B cell (primary cell): ENCODE measurements around the gene SLC1A5. TPM values are rescaled to one million over a fixed set of nuclear protein-coding genes. Genes with fewer than 3 reads are reported as not detected.

Experiments
- ATAC-seq: fragments of 200-7000 bp; cut with Tn5 transposase; one replicate; pipeline ENCODE4 v1.10.0; 2021; ENCODE audit warnings: low read depth, mild to moderate bottlenecking, moderate number of reproducible peaks, moderate library complexity
- CTCF ChIA-PET: fragments of 350-600 bp; sonication (Branson Sonifier 250); formaldehyde crosslinking; loops from one replicate; lab custom pipeline; 2021; ENCODE audit warnings: antibody characterized with exemption, inconsistent platforms; lab: Charles Lee
- POLR2A ChIA-PET: fragments of 350-600 bp; sonication (Branson Sonifier 250); formaldehyde crosslinking; loops from one replicate; lab custom pipeline; 2021; ENCODE audit warnings: antibody characterized with exemption; lab: Charles Lee
- DNase-seq: peaks from one replicate; pipeline ENCODE4 v3.0.0; 2013
- H2AFZ ChIP-seq: 2 replicates; pipeline ENCODE4 v1.6.1; 2012; ENCODE audit warnings: mild to moderate bottlenecking, low read depth, low read length; ENCODE audit not compliant: insufficient read depth, poor library complexity, severe bottlenecking
- H3K27ac ChIP-seq, 2 donors: 1 replicate in 1 of 2; 2 replicates in 1 of 2; pipeline ENCODE4 v1.5.1; 2012 to 2013; ENCODE audit warnings: low read length in 2 of 2, mild to moderate bottlenecking in 2 of 2, moderate library complexity in 1 of 2
- H3K27me3 ChIP-seq, 4 experiments: fragments of 200-600 bp in 1 of 4; sonication (generic) in 1 of 4; replicated peaks in 1 of 4; 1 replicate in 2 of 4; 2 replicates in 2 of 4; pipeline versions ENCODE4 v1.6.1 to v1.7.0; 2013 to 2016; ENCODE audit warnings: low read length in 3 of 4, mild to moderate bottlenecking in 2 of 4, mixed read lengths in 1 of 4, moderate library complexity in 1 of 4; ENCODE audit not compliant: insufficient read depth in 4 of 4, control insufficient read depth in 3 of 4; ENCODE audit errors: control extremely low read depth in 1 of 4
- H3K36me3 ChIP-seq, 2 experiments: replicated peaks in 1 of 2; 1 replicate in 1 of 2; 2 replicates in 1 of 2; pipeline versions ENCODE4 v1.6.1 to v1.7.1; 2013; ENCODE audit warnings: low read length in 1 of 2; ENCODE audit not compliant: insufficient read depth in 2 of 2, control insufficient read depth in 1 of 2; ENCODE audit errors: control extremely low read depth in 1 of 2, extremely low read depth in 1 of 2
- H3K4me1 ChIP-seq, 2 donors: fragments of 200-600 bp in 1 of 2; sonication (generic) in 1 of 2; 1 replicate in 1 of 2; 2 replicates in 1 of 2; pipeline versions ENCODE4 v1.5.1 to v1.6.1; 2013 to 2017; ENCODE audit warnings: low read length in 2 of 2; ENCODE audit not compliant: control insufficient read depth in 2 of 2, insufficient read depth in 2 of 2
- H3K4me2 ChIP-seq: replicated peaks from 2 replicates; pipeline ENCODE3; 2012; ENCODE audit warnings: mild to moderate bottlenecking, low read depth, low read length; ENCODE audit not compliant: poor library complexity, severe bottlenecking
- H3K4me3 ChIP-seq, 5 experiments: fragments of 200-600 bp in 1 of 5; sonication (generic) in 1 of 5; 1 replicate in 3 of 5; 2 replicates in 2 of 5; pipeline versions ENCODE4 v1.5.1 to v1.7.0; 2011 to 2016; ENCODE audit warnings: low read length in 4 of 5, mild to moderate bottlenecking in 4 of 5, low read depth in 2 of 5, control low read depth in 1 of 5, moderate library complexity in 1 of 5; ENCODE audit not compliant: insufficient read depth in 1 of 5; ENCODE audit errors: control extremely low read depth in 1 of 5, extremely low read depth in 1 of 5
- H3K79me2 ChIP-seq: fragments of 200-600 bp; sonication (generic); one replicate; pipeline ENCODE4 v1.6.0; 2016; ENCODE audit warnings: low read length; ENCODE audit not compliant: control insufficient read depth, insufficient read depth
- H3K9ac ChIP-seq: fragments of 200-600 bp; sonication (generic); 2 replicates; pipeline ENCODE4 v1.6.1; 2017; ENCODE audit warnings: mild to moderate bottlenecking, low read length, moderate library complexity
- H3K9me3 ChIP-seq, 3 donors: one replicate each; pipeline versions ENCODE4 v1.6.1 to v1.7.1; 2013; ENCODE audit warnings: low read length in 2 of 3; ENCODE audit not compliant: control insufficient read depth in 2 of 3, insufficient read depth in 1 of 3; ENCODE audit errors: control extremely low read depth in 1 of 3
- H4K20me1 ChIP-seq: 2 replicates; pipeline ENCODE4 v1.6.0; 2012; ENCODE audit warnings: mild to moderate bottlenecking, low read length; ENCODE audit not compliant: insufficient read depth, control insufficient read depth, poor library complexity, severe bottlenecking
- H3K27ac Mint-ChIP-seq: one replicate; pipeline ENCODE4 v1.8.0; 2021; ENCODE audit warnings: mixed read lengths
- H3K27me3 Mint-ChIP-seq: one replicate; pipeline ENCODE4 v1.8.0; 2021; ENCODE audit warnings: mixed read lengths
- H3K4me1 Mint-ChIP-seq: one replicate; pipeline ENCODE4 v1.8.0; 2021; ENCODE audit warnings: mixed read lengths
- H3K4me3 Mint-ChIP-seq: one replicate; pipeline ENCODE4 v1.8.0; 2021; ENCODE audit warnings: mixed read lengths
- H3K9me3 Mint-ChIP-seq: one replicate; pipeline ENCODE4 v1.8.0; 2022; ENCODE audit warnings: mixed read lengths; ENCODE audit not compliant: insufficient read depth
- EZH2 ChIP-seq: IDR thresholded peaks from 2 replicates; pipeline ENCODE4 v1.6.1; 2012; ENCODE audit warnings: borderline replicate concordance, low read depth, mild to moderate bottlenecking, moderate library complexity, low read length; ENCODE audit not compliant: insufficient read depth, poor library complexity, severe bottlenecking
- WGBS: methylation state at CpG from one replicate; pipeline ENCODE4 v1.1.5; 2013; ENCODE audit warnings: missing lambda C conversion rate; ENCODE audit not compliant: insufficient coverage; 5-methylcytosine and 5-hydroxymethylcytosine counted together
- intact Hi-C: fragments of 100-400 bp; cut with micrococcal nuclease; formaldehyde crosslinking; loops from one replicate; pipeline ENCODE4 v1.10.0; 2022
- polyA plus RNA-seq: library from polyadenylated mRNA; depleted of rRNA; stranded (reverse); fragments of >200 nt; gene quantifications from 2 replicates; pipeline ENCODE4 v1.2.3, GENCODE V29; 2012
- total RNA-seq, 2 donors: library from RNA; stranded (reverse); fragments of 120-200 nt in 1 of 2; gene quantifications; 1 replicate in 1 of 2; 2 replicates in 1 of 2; pipeline versions ENCODE4 v1.2.3 to v1.2.4, GENCODE V29; 2013 to 2022
- TF ChIP-seq, protein P1 (sequence below): fragments of 200-600 bp; IDR thresholded peaks from one replicate; pipeline ENCODE4 v1.8.0; 2022; ENCODE audit warnings: antibody characterized with exemption, mild to moderate bottlenecking

SLC1A5 gene
- total and polyA plus RNA-seq, 2 donors (not counting 1 experiment from before 2014, with no cell fraction given), result 19.0 to 37.3 TPM

DNA sequence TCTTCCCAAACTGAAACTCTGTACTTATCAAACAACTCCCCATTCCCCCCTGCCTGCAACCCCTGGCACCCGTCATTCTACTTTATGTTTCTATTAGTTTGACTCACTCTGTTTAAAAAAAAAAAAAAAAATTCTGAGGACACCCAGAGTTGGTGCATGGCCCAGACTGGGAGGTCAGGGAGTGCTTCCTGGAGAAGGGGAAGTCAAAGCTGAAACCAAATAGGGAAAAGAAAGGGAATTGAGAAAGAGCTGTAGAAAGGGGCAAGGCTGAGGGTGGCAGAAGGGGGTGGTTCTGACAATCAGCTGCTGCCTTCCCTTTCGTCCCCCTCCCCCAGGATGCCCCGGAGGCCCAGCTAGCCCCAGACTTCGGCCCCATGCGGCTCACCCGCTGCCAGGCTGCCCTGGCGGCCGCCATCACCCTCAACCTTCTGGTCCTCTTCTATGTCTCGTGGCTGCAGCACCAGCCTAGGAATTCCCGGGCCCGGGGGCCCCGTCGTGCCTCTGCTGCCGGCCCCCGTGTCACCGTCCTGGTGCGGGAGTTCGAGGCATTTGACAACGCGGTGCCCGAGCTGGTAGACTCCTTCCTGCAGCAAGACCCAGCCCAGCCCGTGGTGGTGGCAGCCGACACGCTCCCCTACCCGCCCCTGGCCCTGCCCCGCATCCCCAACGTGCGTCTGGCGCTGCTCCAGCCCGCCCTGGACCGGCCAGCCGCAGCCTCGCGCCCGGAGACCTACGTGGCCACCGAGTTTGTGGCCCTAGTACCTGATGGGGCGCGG is 33.1 kb downstream of the SLC1A5 start:
- Histone ChIP-seq H3K9me3 (no peaks in the 10 kb centered on the region), H3K4me2 (no peak overlapping the region), H3K27me3 (no peaks in the 10 kb centered on the region), H2AFZ (no peak overlapping the region), H3K27ac (no peak overlapping the region), H3K4me3 (no peak overlapping the region), H4K20me1 (peaks cover 16% of the 10 kb centered on the region), H3K79me2 (peaks cover 8% of the 10 kb centered on the region), H3K9ac (no peak overlapping the region), H3K36me3 (no peaks in the 10 kb centered on the region), H3K4me1 (peaks cover 0 to 7% of the 10 kb centered on the region in 2 donors)
- ATAC-seq (no peak), DNase-seq (no peak)
- intact Hi-C loops, result no loop called here
- no peaks in the 10 kb centered on the region for H3K9me3 Mint-ChIP-seq
- POLR2A ChIA-PET, result interaction anchor here (0.8 kb wide), 1 partner anchor 36 kb away, joined by 3 read pairs; no protein-coding TSS in a partner anchor
- TF ChIP-seq, protein P1, sequence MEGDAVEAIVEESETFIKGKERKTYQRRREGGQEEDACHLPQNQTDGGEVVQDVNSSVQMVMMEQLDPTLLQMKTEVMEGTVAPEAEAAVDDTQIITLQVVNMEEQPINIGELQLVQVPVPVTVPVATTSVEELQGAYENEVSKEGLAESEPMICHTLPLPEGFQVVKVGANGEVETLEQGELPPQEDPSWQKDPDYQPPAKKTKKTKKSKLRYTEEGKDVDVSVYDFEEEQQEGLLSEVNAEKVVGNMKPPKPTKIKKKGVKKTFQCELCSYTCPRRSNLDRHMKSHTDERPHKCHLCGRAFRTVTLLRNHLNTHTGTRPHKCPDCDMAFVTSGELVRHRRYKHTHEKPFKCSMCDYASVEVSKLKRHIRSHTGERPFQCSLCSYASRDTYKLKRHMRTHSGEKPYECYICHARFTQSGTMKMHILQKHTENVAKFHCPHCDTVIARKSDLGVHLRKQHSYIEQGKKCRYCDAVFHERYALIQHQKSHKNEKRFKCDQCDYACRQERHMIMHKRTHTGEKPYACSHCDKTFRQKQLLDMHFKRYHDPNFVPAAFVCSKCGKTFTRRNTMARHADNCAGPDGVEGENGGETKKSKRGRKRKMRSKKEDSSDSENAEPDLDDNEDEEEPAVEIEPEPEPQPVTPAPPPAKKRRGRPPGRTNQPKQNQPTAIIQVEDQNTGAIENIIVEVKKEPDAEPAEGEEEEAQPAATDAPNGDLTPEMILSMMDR, result no peak
- no peak for TF ChIP-seq EZH2
- no peak overlapping the region for H3K4me3 Mint-ChIP-seq
- 96% methylated on average over 36 of the region's 39 CpGs for WGBS
- H3K27me3 Mint-ChIP-seq, result no peaks in the 10 kb centered on the region
- no peak overlapping the region for H3K27ac Mint-ChIP-seq
- CTCF ChIA-PET, result interaction anchor here (0.8 to 8.2 kb wide), 6 partner anchors 31 to 118 kb away, joined by 3 to 245 read pairs (median 12); no protein-coding TSS in a partner anchor
- peaks cover 15% of the 10 kb centered on the region for H3K4me1 Mint-ChIP-seq
